ENCODE data around the gene CITED4.

The CITED4 gene

DNA sequence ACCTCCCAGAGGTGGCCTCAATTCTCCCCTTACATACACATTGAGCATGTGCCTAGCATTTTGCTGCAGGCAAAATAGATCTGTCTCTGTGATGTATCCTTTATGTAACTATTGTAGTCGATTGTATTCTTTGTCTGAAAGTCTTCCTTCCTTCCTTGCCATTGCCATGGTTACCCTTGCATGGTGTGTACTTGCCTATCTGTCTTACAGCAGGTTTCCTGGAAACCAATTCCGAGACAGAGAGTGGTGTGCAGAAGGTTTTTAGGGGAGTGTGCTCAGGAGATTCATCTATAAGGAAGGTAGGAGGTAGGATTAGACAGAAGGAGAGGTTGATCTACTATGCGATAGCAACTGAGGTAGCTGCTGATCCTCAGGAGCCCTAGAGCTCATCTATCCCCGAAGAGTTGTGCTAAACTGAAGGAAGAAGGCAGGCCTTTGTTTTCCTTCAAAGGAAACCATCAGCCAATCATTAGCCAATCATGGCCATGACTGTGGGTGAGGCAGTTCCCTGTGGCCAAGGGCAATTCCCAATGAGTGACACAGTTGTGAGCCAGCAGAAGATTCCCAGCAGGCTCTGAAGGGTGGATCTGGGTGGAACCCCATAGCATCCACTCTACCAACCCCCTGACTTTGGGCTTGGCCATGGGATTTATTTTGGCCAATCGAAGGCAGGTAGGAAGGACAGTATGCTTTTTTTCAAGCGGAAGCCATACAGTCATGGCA lies 15.0 kb downstream of the CITED4 start:
- TF ChIP-seq TAF1 (IDR thresholded peaks at IDR 0.05; ENCODE audit: borderline replicate concordance, insufficient read depth, low read length) (no peak), SIN3A (IDR thresholded peaks at IDR 0.05; ENCODE audit: borderline replicate concordance, insufficient read depth, low read length) (no peak), FOXP2 (optimal IDR thresholded peaks at IDR 0.05; ENCODE audit: borderline replicate concordance, extremely low read depth, extremely low read length, insufficient read depth) (no peak), POLR2AphosphoS5 (IDR thresholded peaks at IDR 0.05; ENCODE audit: low read depth, low read length) (no peak)
- TF ChIP-seq, protein P1, sequence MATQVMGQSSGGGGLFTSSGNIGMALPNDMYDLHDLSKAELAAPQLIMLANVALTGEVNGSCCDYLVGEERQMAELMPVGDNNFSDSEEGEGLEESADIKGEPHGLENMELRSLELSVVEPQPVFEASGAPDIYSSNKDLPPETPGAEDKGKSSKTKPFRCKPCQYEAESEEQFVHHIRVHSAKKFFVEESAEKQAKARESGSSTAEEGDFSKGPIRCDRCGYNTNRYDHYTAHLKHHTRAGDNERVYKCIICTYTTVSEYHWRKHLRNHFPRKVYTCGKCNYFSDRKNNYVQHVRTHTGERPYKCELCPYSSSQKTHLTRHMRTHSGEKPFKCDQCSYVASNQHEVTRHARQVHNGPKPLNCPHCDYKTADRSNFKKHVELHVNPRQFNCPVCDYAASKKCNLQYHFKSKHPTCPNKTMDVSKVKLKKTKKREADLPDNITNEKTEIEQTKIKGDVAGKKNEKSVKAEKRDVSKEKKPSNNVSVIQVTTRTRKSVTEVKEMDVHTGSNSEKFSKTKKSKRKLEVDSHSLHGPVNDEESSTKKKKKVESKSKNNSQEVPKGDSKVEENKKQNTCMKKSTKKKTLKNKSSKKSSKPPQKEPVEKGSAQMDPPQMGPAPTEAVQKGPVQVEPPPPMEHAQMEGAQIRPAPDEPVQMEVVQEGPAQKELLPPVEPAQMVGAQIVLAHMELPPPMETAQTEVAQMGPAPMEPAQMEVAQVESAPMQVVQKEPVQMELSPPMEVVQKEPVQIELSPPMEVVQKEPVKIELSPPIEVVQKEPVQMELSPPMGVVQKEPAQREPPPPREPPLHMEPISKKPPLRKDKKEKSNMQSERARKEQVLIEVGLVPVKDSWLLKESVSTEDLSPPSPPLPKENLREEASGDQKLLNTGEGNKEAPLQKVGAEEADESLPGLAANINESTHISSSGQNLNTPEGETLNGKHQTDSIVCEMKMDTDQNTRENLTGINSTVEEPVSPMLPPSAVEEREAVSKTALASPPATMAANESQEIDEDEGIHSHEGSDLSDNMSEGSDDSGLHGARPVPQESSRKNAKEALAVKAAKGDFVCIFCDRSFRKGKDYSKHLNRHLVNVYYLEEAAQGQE (IDR thresholded peaks at IDR 0.05; ENCODE audit: insufficient read depth in 1 of 2, low read depth in 2 of 2, low read length in 2 of 2), result no peak

DNA sequence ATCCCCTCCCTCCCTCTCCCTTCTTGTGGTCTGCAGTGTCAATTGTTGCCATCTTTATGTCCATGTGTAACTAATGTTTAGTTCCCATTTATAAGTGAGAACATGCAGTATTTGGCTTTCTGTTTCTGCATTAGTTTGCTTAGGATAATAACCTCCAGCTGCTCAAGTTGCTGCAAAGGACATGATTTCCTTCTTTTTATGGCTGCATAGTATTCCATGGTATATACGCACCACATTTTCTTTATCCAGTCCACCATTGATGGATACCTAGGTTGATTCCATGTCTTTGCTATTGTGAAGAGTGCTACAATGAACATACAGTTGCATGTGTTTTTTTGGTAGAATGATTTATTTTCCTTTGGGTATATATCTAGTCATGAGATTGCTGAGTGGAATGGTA lies 16.3 kb downstream of the CITED4 start:
- TF ChIP-seq TAF1 (IDR thresholded peaks at IDR 0.05; ENCODE audit: borderline replicate concordance, insufficient read depth, low read length) (no peak), SIN3A (IDR thresholded peaks at IDR 0.05; ENCODE audit: borderline replicate concordance, insufficient read depth, low read length) (no peak), POLR2AphosphoS5 (IDR thresholded peaks at IDR 0.05; ENCODE audit: low read depth, low read length) (no peak), FOXP2 (optimal IDR thresholded peaks at IDR 0.05; ENCODE audit: borderline replicate concordance, extremely low read depth, extremely low read length, insufficient read depth) (no peak)
- TF ChIP-seq, protein P1 (IDR thresholded peaks at IDR 0.05; ENCODE audit: insufficient read depth in 1 of 2, low read depth in 2 of 2, low read length in 2 of 2), result no peak

DNA sequence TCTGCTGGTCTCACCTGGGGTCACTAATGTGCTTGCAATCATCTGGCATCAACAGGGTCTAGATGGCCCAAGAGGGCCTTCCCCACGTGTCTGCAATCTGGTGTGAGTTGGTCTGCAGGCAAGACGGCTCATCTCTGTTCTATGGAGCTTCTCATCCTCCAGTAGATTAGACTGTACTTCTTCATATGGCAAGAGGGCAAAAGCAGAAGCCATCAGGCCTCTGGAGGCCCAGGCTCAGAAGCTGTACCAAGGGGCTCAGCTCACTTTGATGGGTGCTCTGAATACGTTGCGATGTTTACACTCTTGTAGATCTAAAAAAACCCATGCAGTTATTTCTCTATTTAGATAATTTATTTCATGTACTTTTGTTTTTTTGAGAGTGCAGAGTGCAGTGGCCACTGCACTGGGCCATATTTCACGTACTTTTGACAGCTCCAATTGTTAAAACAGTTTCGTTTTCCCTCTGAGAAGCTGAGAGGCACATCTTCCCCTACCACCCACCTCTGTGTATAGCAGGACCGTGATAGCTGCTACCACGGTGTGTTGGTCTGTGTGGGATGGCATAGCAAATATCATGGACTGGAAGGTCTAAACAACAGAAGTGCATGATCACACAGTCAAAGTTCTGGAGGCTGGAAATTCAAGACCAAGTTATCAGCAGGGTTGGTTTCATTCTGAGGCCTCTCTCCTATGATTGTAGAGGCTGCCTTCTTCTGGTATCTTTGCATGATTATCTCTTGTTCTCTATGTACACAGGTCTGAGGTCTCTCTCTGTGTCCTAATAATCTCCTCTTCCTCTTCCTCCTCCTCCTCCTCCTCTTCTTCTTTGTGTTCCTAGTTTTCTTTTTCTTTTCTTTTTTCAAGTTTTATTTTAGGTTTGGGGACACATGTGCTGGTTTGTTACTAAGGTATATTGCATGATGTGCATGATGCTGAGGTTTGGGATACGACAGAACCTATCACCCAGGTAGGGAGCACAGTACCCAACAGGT lies 17.0 kb downstream of the CITED4 start:
- no peak for TF ChIP-seq POLR2AphosphoS5 (IDR thresholded peaks at IDR 0.05; ENCODE audit: low read depth, low read length)
- no peak for TF ChIP-seq SIN3A (IDR thresholded peaks at IDR 0.05; ENCODE audit: borderline replicate concordance, insufficient read depth, low read length)
- no peak for TF ChIP-seq FOXP2 (optimal IDR thresholded peaks at IDR 0.05; ENCODE audit: borderline replicate concordance, extremely low read depth, extremely low read length, insufficient read depth)
- no peak for TF ChIP-seq TAF1 (IDR thresholded peaks at IDR 0.05; ENCODE audit: borderline replicate concordance, insufficient read depth, low read length)
- TF ChIP-seq, protein P1 (IDR thresholded peaks at IDR 0.05; ENCODE audit: insufficient read depth in 1 of 2, low read depth in 2 of 2, low read length in 2 of 2), result no peak

DNA sequence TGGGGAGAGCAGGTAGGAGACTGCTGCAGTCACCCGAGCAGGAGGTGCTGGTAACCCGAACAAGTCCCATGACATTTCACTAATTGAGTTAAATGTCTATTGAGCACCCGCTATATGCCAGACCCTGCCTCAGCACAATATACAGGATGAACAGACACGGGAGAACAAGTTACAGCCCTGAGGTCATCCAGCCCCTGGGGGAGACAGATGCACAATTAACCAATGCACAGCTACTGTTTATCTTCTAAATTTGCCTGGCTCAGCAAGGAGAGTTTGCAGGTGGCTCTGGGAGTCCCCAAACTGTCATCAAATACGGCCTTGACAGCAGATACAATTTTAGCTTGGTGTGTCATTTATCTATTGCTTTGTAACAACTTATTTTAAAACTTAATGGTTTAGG lies 18.1 kb downstream of the CITED4 start:
- TF ChIP-seq POLR2AphosphoS5 (IDR thresholded peaks at IDR 0.05; ENCODE audit: low read depth, low read length) (no peak), FOXP2 (optimal IDR thresholded peaks at IDR 0.05; ENCODE audit: borderline replicate concordance, extremely low read depth, extremely low read length, insufficient read depth) (no peak), TAF1 (IDR thresholded peaks at IDR 0.05; ENCODE audit: borderline replicate concordance, insufficient read depth, low read length) (no peak), SIN3A (IDR thresholded peaks at IDR 0.05; ENCODE audit: borderline replicate concordance, insufficient read depth, low read length) (no peak)
- TF ChIP-seq, protein P1 (IDR thresholded peaks at IDR 0.05; ENCODE audit: insufficient read depth in 1 of 2, low read depth in 2 of 2, low read length in 2 of 2), result no peak
